ENCODE results near the gene PPM1F. TPM values are rescaled to one million over a fixed set of nuclear protein-coding genes. Genes with fewer than 3 reads are reported as not detected.

Gene PPM1F
- total and polyA plus RNA-seq, 10 of the 15 experiments (the other 5 are each of a cell fraction or from before 2014, with no cell fraction given) = 0.55 to 26.3 (median 9.7) TPM

DNA sequence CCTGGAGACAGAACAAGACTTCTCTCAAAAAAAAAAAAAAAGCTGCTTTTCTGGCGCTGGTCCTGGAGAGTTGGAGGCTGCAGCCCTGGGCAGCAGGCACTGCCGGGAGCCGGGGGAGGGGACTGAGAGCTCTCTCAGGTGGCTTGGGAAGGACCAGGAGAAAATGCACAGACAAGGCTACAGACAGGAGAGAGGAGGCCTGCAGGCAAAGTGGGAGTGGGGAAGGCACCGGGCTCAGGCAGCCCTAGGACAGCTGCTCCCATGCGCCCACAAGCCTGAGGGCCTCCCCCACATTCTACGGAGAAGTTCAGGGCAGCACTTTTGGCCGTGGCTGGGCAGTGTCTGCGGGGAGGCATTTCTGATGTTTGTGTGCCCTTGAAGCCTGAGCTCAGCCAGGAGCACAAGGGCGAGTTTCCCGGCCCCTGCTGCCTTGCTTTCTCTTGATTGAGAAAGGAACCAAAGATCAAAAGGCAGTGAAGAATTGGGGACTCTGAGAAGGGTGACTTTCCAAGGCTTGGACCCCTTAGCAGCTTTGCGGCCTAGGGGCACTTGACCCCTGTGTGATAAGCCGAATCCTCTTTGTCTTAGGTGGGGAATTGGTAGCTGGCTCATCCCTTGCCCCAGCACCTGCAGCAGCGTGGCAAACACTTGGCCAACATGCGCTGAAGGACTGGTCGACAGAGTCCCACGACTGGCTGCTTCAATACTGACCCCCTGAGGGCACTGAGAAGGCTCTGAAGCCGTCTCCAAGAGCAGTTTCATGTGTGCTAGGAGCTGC, 35.3 kb downstream of the PPM1F start:
- no peaks in the 10 kb centered on the region for H3K27me3 ChIP-seq (replicated peaks in 1 of 2; ENCODE audit: control insufficient read depth in 2 of 2, insufficient read depth in 2 of 2, low read length in 1 of 2)
- H2AFZ ChIP-seq (ENCODE audit: control insufficient read depth, low read depth, low read length) = no peak overlapping the region
- no peak overlapping the region for H3K9ac ChIP-seq (ENCODE audit: control insufficient read depth, insufficient read depth, low read length)
- DNase-seq (ENCODE audit: low read depth, low spot score) (no peak), FAIRE-seq (no peak), ATAC-seq (no peak; the same call in 2 of the 3 replicates)
- in situ Hi-C loops (cut with MboI) = no loop called here
- ChIA-PET SMC1A (ENCODE audit: uncharacterized antibody, unreplicated experiment) (no interaction called here), POLR2A (interaction anchor here (0.5 kb wide), 2 partner anchors 18 to 69 kb away, joined by 3 to 6 read pairs; no protein-coding TSS in a partner anchor), RAD21 (ENCODE audit: unreplicated experiment) (no interaction called here), CTCF (interaction anchor here (1.1 to 1.6 kb wide), 2 partner anchors 55 to 204 kb away, joined by 3 to 4 read pairs; no protein-coding TSS in a partner anchor)
- H3K9me3 ChIP-seq (replicated peaks; ENCODE audit: control insufficient read depth, insufficient read depth, low read length) = no peaks in the 10 kb centered on the region
- intact Hi-C loops (cut with micrococcal nuclease; ENCODE audit: unreplicated experiment) = no loop called here
- H3K27ac ChIP-seq (ENCODE audit: control insufficient read depth, insufficient read depth) = no peak overlapping the region
- no peaks in the 10 kb centered on the region for H3K4me1 ChIP-seq (ENCODE audit: control insufficient read depth, insufficient read depth, low read length)
- H3K79me2 ChIP-seq (ENCODE audit: control insufficient read depth, insufficient read depth, low read length) = no peaks in the 10 kb centered on the region
- H3K36me3 ChIP-seq (ENCODE audit: control insufficient read depth in 2 of 2, insufficient read depth in 2 of 2, low read length in 1 of 2) = no peaks in the 10 kb centered on the region
- no peaks in the 10 kb centered on the region for H4K20me1 ChIP-seq (ENCODE audit: control insufficient read depth, insufficient read depth)
- no TSS peak for BruUV-seq (replicated peaks)
- WGBS (ENCODE audit: insufficient coverage, insufficient replicate concordance, low lambda C conversion rate, missing lambda C conversion rate) = 49% methylated on average over 17 of the region's 17 CpGs
- H3K4me2 ChIP-seq (ENCODE audit: control insufficient read depth, insufficient read depth) = no peak overlapping the region
- no peak overlapping the region for H3K4me3 ChIP-seq
- TF ChIP-seq, protein P1, sequence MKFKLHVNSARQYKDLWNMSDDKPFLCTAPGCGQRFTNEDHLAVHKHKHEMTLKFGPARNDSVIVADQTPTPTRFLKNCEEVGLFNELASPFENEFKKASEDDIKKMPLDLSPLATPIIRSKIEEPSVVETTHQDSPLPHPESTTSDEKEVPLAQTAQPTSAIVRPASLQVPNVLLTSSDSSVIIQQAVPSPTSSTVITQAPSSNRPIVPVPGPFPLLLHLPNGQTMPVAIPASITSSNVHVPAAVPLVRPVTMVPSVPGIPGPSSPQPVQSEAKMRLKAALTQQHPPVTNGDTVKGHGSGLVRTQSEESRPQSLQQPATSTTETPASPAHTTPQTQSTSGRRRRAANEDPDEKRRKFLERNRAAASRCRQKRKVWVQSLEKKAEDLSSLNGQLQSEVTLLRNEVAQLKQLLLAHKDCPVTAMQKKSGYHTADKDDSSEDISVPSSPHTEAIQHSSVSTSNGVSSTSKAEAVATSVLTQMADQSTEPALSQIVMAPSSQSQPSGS (IDR thresholded peaks at IDR 0.05; ENCODE audit: low read length) = no peak
- TF ChIP-seq, protein P2, sequence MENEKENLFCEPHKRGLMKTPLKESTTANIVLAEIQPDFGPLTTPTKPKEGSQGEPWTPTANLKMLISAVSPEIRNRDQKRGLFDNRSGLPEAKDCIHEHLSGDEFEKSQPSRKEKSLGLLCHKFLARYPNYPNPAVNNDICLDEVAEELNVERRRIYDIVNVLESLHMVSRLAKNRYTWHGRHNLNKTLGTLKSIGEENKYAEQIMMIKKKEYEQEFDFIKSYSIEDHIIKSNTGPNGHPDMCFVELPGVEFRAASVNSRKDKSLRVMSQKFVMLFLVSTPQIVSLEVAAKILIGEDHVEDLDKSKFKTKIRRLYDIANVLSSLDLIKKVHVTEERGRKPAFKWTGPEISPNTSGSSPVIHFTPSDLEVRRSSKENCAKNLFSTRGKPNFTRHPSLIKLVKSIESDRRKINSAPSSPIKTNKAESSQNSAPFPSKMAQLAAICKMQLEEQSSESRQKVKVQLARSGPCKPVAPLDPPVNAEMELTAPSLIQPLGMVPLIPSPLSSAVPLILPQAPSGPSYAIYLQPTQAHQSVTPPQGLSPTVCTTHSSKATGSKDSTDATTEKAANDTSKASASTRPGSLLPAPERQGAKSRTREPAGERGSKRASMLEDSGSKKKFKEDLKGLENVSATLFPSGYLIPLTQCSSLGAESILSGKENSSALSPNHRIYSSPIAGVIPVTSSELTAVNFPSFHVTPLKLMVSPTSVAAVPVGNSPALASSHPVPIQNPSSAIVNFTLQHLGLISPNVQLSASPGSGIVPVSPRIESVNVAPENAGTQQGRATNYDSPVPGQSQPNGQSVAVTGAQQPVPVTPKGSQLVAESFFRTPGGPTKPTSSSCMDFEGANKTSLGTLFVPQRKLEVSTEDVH (IDR thresholded peaks at IDR 0.05; ENCODE audit: low read depth, partially characterized antibody) = no peak
- TF ChIP-seq POLR2A (IDR thresholded peaks at IDR 0.05; ENCODE audit: low read depth, low read length) (no peak), KAT2A (conservative IDR thresholded peaks at IDR 0.05; ENCODE audit: control insufficient read depth, low read depth, low read length) (no peak), ZNF622 (IDR thresholded peaks at IDR 0.05) (no peak), CHD4 (IDR thresholded peaks at IDR 0.05) (no peak), SMAD1 (IDR thresholded peaks at IDR 0.05; ENCODE audit: low read depth, partially characterized antibody) (no peak), NR2F1 (conservative IDR thresholded peaks at IDR 0.05) (no peak)
- TF ChIP-seq, protein P3, sequence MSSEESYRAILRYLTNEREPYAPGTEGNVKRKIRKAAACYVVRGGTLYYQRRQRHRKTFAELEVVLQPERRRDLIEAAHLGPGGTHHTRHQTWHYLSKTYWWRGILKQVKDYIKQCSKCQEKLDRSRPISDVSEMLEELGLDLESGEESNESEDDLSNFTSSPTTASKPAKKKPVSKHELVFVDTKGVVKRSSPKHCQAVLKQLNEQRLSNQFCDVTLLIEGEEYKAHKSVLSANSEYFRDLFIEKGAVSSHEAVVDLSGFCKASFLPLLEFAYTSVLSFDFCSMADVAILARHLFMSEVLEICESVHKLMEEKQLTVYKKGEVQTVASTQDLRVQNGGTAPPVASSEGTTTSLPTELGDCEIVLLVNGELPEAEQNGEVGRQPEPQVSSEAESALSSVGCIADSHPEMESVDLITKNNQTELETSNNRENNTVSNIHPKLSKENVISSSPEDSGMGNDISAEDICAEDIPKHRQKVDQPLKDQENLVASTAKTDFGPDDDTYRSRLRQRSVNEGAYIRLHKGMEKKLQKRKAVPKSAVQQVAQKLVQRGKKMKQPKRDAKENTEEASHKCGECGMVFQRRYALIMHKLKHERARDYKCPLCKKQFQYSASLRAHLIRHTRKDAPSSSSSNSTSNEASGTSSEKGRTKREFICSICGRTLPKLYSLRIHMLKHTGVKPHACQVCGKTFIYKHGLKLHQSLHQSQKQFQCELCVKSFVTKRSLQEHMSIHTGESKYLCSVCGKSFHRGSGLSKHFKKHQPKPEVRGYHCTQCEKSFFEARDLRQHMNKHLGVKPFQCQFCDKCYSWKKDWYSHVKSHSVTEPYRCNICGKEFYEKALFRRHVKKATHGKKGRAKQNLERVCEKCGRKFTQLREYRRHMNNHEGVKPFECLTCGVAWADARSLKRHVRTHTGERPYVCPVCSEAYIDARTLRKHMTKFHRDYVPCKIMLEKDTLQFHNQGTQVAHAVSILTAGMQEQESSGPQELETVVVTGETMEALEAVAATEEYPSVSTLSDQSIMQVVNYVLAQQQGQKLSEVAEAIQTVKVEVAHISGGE (CRISPR knock-in tag; IDR thresholded peaks at IDR 0.05) = no peak
- TF ChIP-seq, protein P4, sequence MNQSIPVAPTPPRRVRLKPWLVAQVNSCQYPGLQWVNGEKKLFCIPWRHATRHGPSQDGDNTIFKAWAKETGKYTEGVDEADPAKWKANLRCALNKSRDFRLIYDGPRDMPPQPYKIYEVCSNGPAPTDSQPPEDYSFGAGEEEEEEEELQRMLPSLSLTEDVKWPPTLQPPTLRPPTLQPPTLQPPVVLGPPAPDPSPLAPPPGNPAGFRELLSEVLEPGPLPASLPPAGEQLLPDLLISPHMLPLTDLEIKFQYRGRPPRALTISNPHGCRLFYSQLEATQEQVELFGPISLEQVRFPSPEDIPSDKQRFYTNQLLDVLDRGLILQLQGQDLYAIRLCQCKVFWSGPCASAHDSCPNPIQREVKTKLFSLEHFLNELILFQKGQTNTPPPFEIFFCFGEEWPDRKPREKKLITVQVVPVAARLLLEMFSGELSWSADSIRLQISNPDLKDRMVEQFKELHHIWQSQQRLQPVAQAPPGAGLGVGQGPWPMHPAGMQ (IDR thresholded peaks at IDR 0.05; ENCODE audit: borderline replicate concordance) = no peak

Data from GM12878 (cell line).